ENCODE measurements around the gene UBE2E1.

- TF ChIP-seq CTCF (IDR thresholded peaks at IDR 0.05) (no peak), POLR2A (IDR thresholded peaks at IDR 0.05) (no peak)
Measured at GRCh38 chr3:23911397-23911796, 105.6 kb downstream of the UBE2E1 start.

Data from thyroid gland (tissue), 4 donors.